ENCODE measurements around the gene CKMT2. TPM values are rescaled to one million over a fixed set of nuclear protein-coding genes. Genes with fewer than 3 reads are reported as not detected.
A peak's percentile ranks its signal among the peaks of the same experiment; 100 is the strongest.

CKMT2 gene
- total and polyA plus RNA-seq, 5 donors = 816 to 1,778 (median 908) TPM

- DNase-seq = peak in 2 of 3 donors; percentile 34 to 51
- H3K4me3 ChIP-seq (ENCODE audit: low read length) = peak overlapping the region; percentile 70
- no peaks in the 10 kb centered on the region for H3K9me3 ChIP-seq (ENCODE audit: control insufficient read depth, low read length)
- no peaks in the 10 kb centered on the region for H3K27me3 ChIP-seq (ENCODE audit: control insufficient read depth, insufficient read depth)
- WGBS = 51% methylated on average over 3 of the region's 3 CpGs
- H3K4me1 ChIP-seq (ENCODE audit: control insufficient read depth, insufficient read depth, low read length) = peaks cover 18% of the 10 kb centered on the region
- intact Hi-C loops (cut with DNase I) = loop anchor here in 1 of 4 donors (5.0 kb wide), 1 partner anchor 62 kb away; no protein-coding TSS in a partner anchor
- peak; percentile 12 to 14 for ATAC-seq
- H3K27ac ChIP-seq (ENCODE audit: low read length) = peak overlapping the region; percentile 94
Observed at GRCh38 chr5:81234801-81235200, 1.7 kb downstream of the CKMT2 start.

GRCh38 chr5:81235287-81236072 lies 2.4 kb downstream of the CKMT2 start:
- Histone ChIP-seq H3K27ac (ENCODE audit: low read length) (peak overlapping the region; percentile 94), H3K9me3 (ENCODE audit: control insufficient read depth, low read length) (no peaks in the 10 kb centered on the region), H3K27me3 (ENCODE audit: control insufficient read depth, insufficient read depth) (no peaks in the 10 kb centered on the region), H3K4me3 (ENCODE audit: low read length) (peak overlapping the region; percentile 70), H3K4me1 (ENCODE audit: control insufficient read depth, insufficient read depth, low read length) (peaks cover 23% of the 10 kb centered on the region)
- 35% methylated on average over 10 of the region's 10 CpGs for whole genome bisulfite sequencing
- peak; percentile 41 to 43 for ATAC-seq
- DNase-seq = peak; percentile 50 to 83 (median 72)
- intact Hi-C loops (cut with DNase I) = no loop called here

- Histone ChIP-seq H3K27ac (ENCODE audit: low read length) (peak overlapping the region; percentile 56), H3K4me3 (ENCODE audit: low read length) (no peak overlapping the region), H3K9me3 (ENCODE audit: control insufficient read depth, low read length) (no peaks in the 10 kb centered on the region), H3K4me1 (ENCODE audit: control insufficient read depth, insufficient read depth, low read length) (peaks cover 31% of the 10 kb centered on the region), H3K27me3 (ENCODE audit: control insufficient read depth, insufficient read depth) (no peaks in the 10 kb centered on the region)
- WGBS = 76% methylated on average over 4 of the region's 4 CpGs
- intact Hi-C loops (cut with DNase I) = no loop called here
- ATAC-seq (peak in 1 of 2 donors; percentile 33), DNase-seq (peak in 1 of 3 donors; percentile 66)
Observed at GRCh38 chr5:81238460-81238859, 5.3 kb downstream of the CKMT2 start.

- no peak for ATAC-seq
- H3K27me3 ChIP-seq (ENCODE audit: control insufficient read depth, insufficient read depth) = no peaks in the 10 kb centered on the region
- WGBS = 66% methylated on average over 5 of the region's 5 CpGs
- H3K4me1 ChIP-seq (ENCODE audit: control insufficient read depth, insufficient read depth, low read length) = peaks cover 28% of the 10 kb centered on the region
- intact Hi-C loops (cut with DNase I) = no loop called here
- peak overlapping the region; percentile 5 for H3K27ac ChIP-seq (ENCODE audit: low read length)
- DNase-seq = peak in 1 of 3 donors; percentile 54
- H3K4me3 ChIP-seq (ENCODE audit: low read length) = no peak overlapping the region
- no peaks in the 10 kb centered on the region for H3K9me3 ChIP-seq (ENCODE audit: control insufficient read depth, low read length)
Observed at GRCh38 chr5:81239613-81240012, 6.5 kb downstream of the CKMT2 start.

GRCh38 chr5:81241001-81241400 lies 7.9 kb downstream of the CKMT2 start:
- peaks cover 16% of the 10 kb centered on the region for H3K4me1 ChIP-seq (ENCODE audit: control insufficient read depth, insufficient read depth, low read length)
- ATAC-seq = no peak
- H3K9me3 ChIP-seq (ENCODE audit: control insufficient read depth, low read length) = no peaks in the 10 kb centered on the region
- peak in 1 of 3 donors; percentile 53 for DNase-seq
- intact Hi-C loops (cut with DNase I) = no loop called here
- 33% methylated on average over 5 of the region's 5 CpGs for WGBS
- no peak overlapping the region for H3K4me3 ChIP-seq (ENCODE audit: low read length)
- no peak overlapping the region for H3K27ac ChIP-seq (ENCODE audit: low read length)
- H3K27me3 ChIP-seq (ENCODE audit: control insufficient read depth, insufficient read depth) = no peaks in the 10 kb centered on the region

GRCh38 chr5:81241961-81242648 lies 9.0 kb downstream of the CKMT2 start:
- peaks cover 16% of the 10 kb centered on the region for H3K4me1 ChIP-seq (ENCODE audit: control insufficient read depth, insufficient read depth, low read length)
- ATAC-seq (no peak), DNase-seq (no peak)
- 72% methylated on average over 8 of the region's 8 CpGs for WGBS
- H3K27me3 ChIP-seq (ENCODE audit: control insufficient read depth, insufficient read depth) = no peaks in the 10 kb centered on the region
- intact Hi-C loops (cut with DNase I) = no loop called here
- H3K4me3 ChIP-seq (ENCODE audit: low read length) = no peak overlapping the region
- peak overlapping the region; percentile 30 for H3K27ac ChIP-seq (ENCODE audit: low read length)
- H3K9me3 ChIP-seq (ENCODE audit: control insufficient read depth, low read length) = no peaks in the 10 kb centered on the region

GRCh38 chr5:81242906-81243436 lies 9.8 kb downstream of the CKMT2 start:
- no peak for DNase-seq
- Histone ChIP-seq H3K9me3 (ENCODE audit: control insufficient read depth, low read length) (no peaks in the 10 kb centered on the region), H3K27me3 (ENCODE audit: control insufficient read depth, insufficient read depth) (no peaks in the 10 kb centered on the region), H3K4me3 (ENCODE audit: low read length) (no peak overlapping the region), H3K4me1 (ENCODE audit: control insufficient read depth, insufficient read depth, low read length) (peaks cover 17% of the 10 kb centered on the region), H3K27ac (ENCODE audit: low read length) (peak overlapping the region; percentile 46)
- 43% methylated on average over 4 of the region's 4 CpGs for WGBS
- peak in 1 of 2 donors; percentile 9 for ATAC-seq
- intact Hi-C loops (cut with DNase I) = no loop called here

- no peaks in the 10 kb centered on the region for H3K9me3 ChIP-seq (ENCODE audit: control insufficient read depth, low read length)
- WGBS = 74% methylated on average over 4 of the region's 4 CpGs
- H3K4me3 ChIP-seq (ENCODE audit: low read length) = no peak overlapping the region
- peaks cover 20% of the 10 kb centered on the region for H3K4me1 ChIP-seq (ENCODE audit: control insufficient read depth, insufficient read depth, low read length)
- no peaks in the 10 kb centered on the region for H3K27me3 ChIP-seq (ENCODE audit: control insufficient read depth, insufficient read depth)
- H3K27ac ChIP-seq (ENCODE audit: low read length) = peak overlapping the region; percentile 42
- intact Hi-C loops (cut with DNase I) = no loop called here
- ATAC-seq (no peak), DNase-seq (no peak)
Observed at GRCh38 chr5:81244451-81244850, 11.3 kb downstream of the CKMT2 start.

- Histone ChIP-seq H3K27ac (ENCODE audit: low read length) (peak overlapping the region; percentile 8), H3K4me3 (ENCODE audit: low read length) (no peak overlapping the region), H3K4me1 (ENCODE audit: control insufficient read depth, insufficient read depth, low read length) (peaks cover 17% of the 10 kb centered on the region), H3K27me3 (ENCODE audit: control insufficient read depth, insufficient read depth) (no peaks in the 10 kb centered on the region), H3K9me3 (ENCODE audit: control insufficient read depth, low read length) (no peaks in the 10 kb centered on the region)
- 65% methylated on average over 5 of the region's 5 CpGs for WGBS
- no peak for ATAC-seq
- intact Hi-C loops (cut with DNase I) = no loop called here
- DNase-seq = no peak
Observed at GRCh38 chr5:81245871-81246235, 12.7 kb downstream of the CKMT2 start.

GRCh38 chr5:81246697-81247096 lies 13.6 kb downstream of the CKMT2 start:
- intact Hi-C loops (cut with DNase I) = no loop called here

GRCh38 chr5:81247441-81247972 lies 14.4 kb downstream of the CKMT2 start:
- no peak overlapping the region for H3K4me3 ChIP-seq (ENCODE audit: low read length)
- no peaks in the 10 kb centered on the region for H3K9me3 ChIP-seq (ENCODE audit: control insufficient read depth, low read length)
- WGBS = 67% methylated on average over 3 of the region's 3 CpGs
- H3K27ac ChIP-seq (ENCODE audit: low read length) = no peak overlapping the region
- no peak for ATAC-seq
- intact Hi-C loops (cut with DNase I) = no loop called here
- no peaks in the 10 kb centered on the region for H3K27me3 ChIP-seq (ENCODE audit: control insufficient read depth, insufficient read depth)
- peaks cover 16% of the 10 kb centered on the region for H3K4me1 ChIP-seq (ENCODE audit: control insufficient read depth, insufficient read depth, low read length)
- no peak for DNase-seq

More at GRCh38 chr5:81246697-81247096, 13.6 kb downstream of the CKMT2 start:
- 82% methylated on average over 6 of the region's 6 CpGs for WGBS
- no peaks in the 10 kb centered on the region for H3K9me3 ChIP-seq (ENCODE audit: control insufficient read depth, low read length)
- no peak overlapping the region for H3K4me3 ChIP-seq (ENCODE audit: low read length)
- no peaks in the 10 kb centered on the region for H3K27me3 ChIP-seq (ENCODE audit: control insufficient read depth, insufficient read depth)
- ATAC-seq (no peak), DNase-seq (no peak)
- H3K27ac ChIP-seq (ENCODE audit: low read length) = peak overlapping the region; percentile 4
- peaks cover 19% of the 10 kb centered on the region for H3K4me1 ChIP-seq (ENCODE audit: control insufficient read depth, insufficient read depth, low read length)
